GM21381 (cell line): ENCODE measurements around the gene MAEA.

ENCODE experiments used
- ATAC-seq: cut with Tn5 transposase; IDR thresholded peaks from one replicate; pipeline ENCODE4 v1.9.1; 2021; ENCODE audit warnings: mild to moderate bottlenecking, moderate library complexity; ENCODE audit not compliant: unreplicated experiment

MAEA gene

GRCh38 chr4:1349359-1350168 is 59.9 kb downstream of the MAEA start:
- ATAC-seq = no peak

- no peak for ATAC-seq
Measured at GRCh38 chr4:1350169-1350520, 60.5 kb downstream of the MAEA start.

- no peak for ATAC-seq
Measured at GRCh38 chr4:1351854-1352566, 62.3 kb downstream of the MAEA start.

- ATAC-seq = no peak
Measured at GRCh38 chr4:1352567-1352900, 62.8 kb downstream of the MAEA start.

GRCh38 chr4:1353186-1354055 is 63.7 kb downstream of the MAEA start:
- ATAC-seq = no peak

GRCh38 chr4:1354136-1354982 is 64.7 kb downstream of the MAEA start:
- no peak for ATAC-seq

- no peak for ATAC-seq
Measured at GRCh38 chr4:1354983-1355275, 65.2 kb downstream of the MAEA start.

GRCh38 chr4:1355378-1355777 is 65.7 kb downstream of the MAEA start:
- no peak for ATAC-seq

GRCh38 chr4:1356181-1356998 is 66.7 kb downstream of the MAEA start:
- ATAC-seq = no peak

GRCh38 chr4:1357356-1358248 is 67.9 kb downstream of the MAEA start:
- ATAC-seq = no peak

GRCh38 chr4:1358421-1359143 is 68.9 kb downstream of the MAEA start:
- ATAC-seq = no peak

GRCh38 chr4:1359144-1359501 is 69.4 kb downstream of the MAEA start:
- no peak for ATAC-seq

GRCh38 chr4:1359976-1360375 is 70.3 kb downstream of the MAEA start:
- ATAC-seq = no peak

- no peak for ATAC-seq
Measured at GRCh38 chr4:1360423-1361283, 71.0 kb downstream of the MAEA start.

- ATAC-seq = no peak
Measured at GRCh38 chr4:1361431-1361830, 71.7 kb downstream of the MAEA start.

- no peak for ATAC-seq
Measured at GRCh38 chr4:1362046-1362445, 72.4 kb downstream of the MAEA start.

GRCh38 chr4:1362521-1362920 is 72.8 kb downstream of the MAEA start:
- ATAC-seq = no peak

- no peak for ATAC-seq
Measured at GRCh38 chr4:1363513-1363912, 73.8 kb downstream of the MAEA start.
